H1 (cell line): Measurements from ENCODE around the gene ARID4B. TPM values are rescaled to one million over a fixed set of nuclear protein-coding genes. Genes with fewer than 3 reads are reported as not detected.

Experiments used
- BACH1 ChIP-seq: IDR thresholded peaks from 2 replicates; pipeline ENCODE4 v1.6.1; 2012; ENCODE audit warnings: low read length, improper control_type of control experiment
- CBX5 ChIP-seq: fragments of 300-800, 300-1000 bp; sonication (generic); IDR thresholded peaks from 2 replicates; pipeline ENCODE4 v1.7.1; 2016; ENCODE audit warnings: antibody characterized with exemption, low read length, low read depth
- CBX8 ChIP-seq: fragments of 300-800, 300-1000 bp; sonication (generic); IDR thresholded peaks from 2 replicates; pipeline ENCODE4 v1.7.1; 2016; ENCODE audit warnings: low read depth, low read length, borderline replicate concordance
- CHD1 ChIP-seq: IDR thresholded peaks from 2 replicates; pipeline ENCODE4 v1.6.1; 2012; ENCODE audit warnings: low read depth, low read length, improper control_type of control experiment
- JUND ChIP-seq: IDR thresholded peaks from 2 replicates; pipeline ENCODE4 v1.6.1; 2011; ENCODE audit warnings: mild to moderate bottlenecking, improper control_type of control experiment, low read length
- MAX ChIP-seq: IDR thresholded peaks from 2 replicates; pipeline ENCODE4 v1.6.1; 2012; ENCODE audit warnings: inconsistent platforms
- RBBP5 ChIP-seq: IDR thresholded peaks from 2 replicates; pipeline ENCODE4 v1.7.1; 2012; ENCODE audit warnings: low read depth, mild to moderate bottlenecking, inconsistent platforms, low read length, moderate library complexity, borderline replicate concordance
- polyA plus RNA-seq, 7 experiments: library from polyadenylated mRNA; depleted of rRNA in 3 of 7; stranded (reverse) in 5 of 7; unstranded in 2 of 7; fragments of >200 nt in 5 of 7; fragments of 200-250 nt in 2 of 7; gene quantifications; 1 replicate in 5 of 7; 2 replicates in 1 of 7; 4 replicates in 1 of 7; pipeline versions ENCODE4 v1.2.1 to v1.2.3, GENCODE V29; 2011 to 2013; ENCODE audit warnings: missing spikeins in 2 of 7, mixed read lengths in 2 of 7
- total RNA-seq: library from RNA; stranded (reverse); fragmentation: NEBNext Ultra II Directional; extraction: Animal tissue kit (Norgen Biotek cat#: 25700); gene quantifications from 2 replicates; pipeline ENCODE4 v1.2.1, GENCODE V29; 2021

ARID4B gene
- total and polyA plus RNA-seq, 2 of the 8 experiments (the other 6 are each of a cell fraction or from before 2014, with no cell fraction given), result 5.1 to 28.8 TPM

GRCh38 chr1:235259133-235259778 is 68.7 kb downstream of the ARID4B start (continued):
- TF ChIP-seq MAX (no peak), CHD1 (no peak), RBBP5 (no peak), JUND (no peak), BACH1 (no peak), CBX8 (no peak), CBX5 (no peak)
- TF ChIP-seq, all 59 proteins: peak for 0
